HG03064 (cell line): ENCODE results near the gene TSPAN1.

Source experiments
- ATAC-seq: cut with Tn5 transposase; IDR thresholded peaks from one replicate; pipeline ENCODE4 v1.9.1; 2021; ENCODE audit warnings: low read depth; ENCODE audit not compliant: unreplicated experiment

Gene TSPAN1

GRCh38 chr1:46159516-46159915 lies 15.4 kb upstream of the TSPAN1 start:
- ATAC-seq, result no peak

GRCh38 chr1:46160212-46160611 lies 14.7 kb upstream of the TSPAN1 start:
- ATAC-seq, result no peak

GRCh38 chr1:46166521-46167462 lies 8.1 kb upstream of the TSPAN1 start:
- no peak for ATAC-seq

GRCh38 chr1:46168477-46168876 lies 6.4 kb upstream of the TSPAN1 start:
- no peak for ATAC-seq

- no peak for ATAC-seq
These were observed 5.0 kb upstream of the TSPAN1 start for GRCh38 chr1:46169811-46170454.

GRCh38 chr1:46171351-46171750 lies 3.5 kb upstream of the TSPAN1 start:
- ATAC-seq, result no peak

GRCh38 chr1:46171871-46172270 lies 3.0 kb upstream of the TSPAN1 start:
- ATAC-seq, result no peak

GRCh38 chr1:46172321-46172720 lies 2.6 kb upstream of the TSPAN1 start:
- no peak for ATAC-seq

- ATAC-seq, result no peak
These were observed 1.5 kb upstream of the TSPAN1 start for GRCh38 chr1:46173361-46173856.

- no peak for ATAC-seq
These were observed 356 bp downstream of the TSPAN1 start for GRCh38 chr1:46175243-46175642.

- ATAC-seq, result no peak
These were observed 1.5 kb downstream of the TSPAN1 start, which contains the start of gene P3R3URF for GRCh38 chr1:46176211-46176865. Gene P3R3URF (minus strand): TSS chr1:46176488. CDS start chr1:46176471, 17 bp downstream.

GRCh38 chr1:46179138-46180081 lies 4.5 kb downstream of the TSPAN1 start:
- no peak for ATAC-seq

- ATAC-seq, result no peak
These were observed 5.3 kb downstream of the TSPAN1 start for GRCh38 chr1:46180082-46180616.

- ATAC-seq, result no peak
These were observed 6.7 kb downstream of the TSPAN1 start for GRCh38 chr1:46181343-46182260.

GRCh38 chr1:46183079-46183847 lies 8.4 kb downstream of the TSPAN1 start:
- no peak for ATAC-seq

GRCh38 chr1:46183926-46184557 lies 9.2 kb downstream of the TSPAN1 start:
- no peak for ATAC-seq

- no peak for ATAC-seq
These were observed 10.2 kb downstream of the TSPAN1 start for GRCh38 chr1:46184920-46185658.
